H9 (cell line): Measurements from ENCODE around the gene PPP2R1A. TPM values are rescaled to one million over a fixed set of nuclear protein-coding genes. Genes with fewer than 3 reads are reported as not detected.

Source experiments
- DNase-seq: peaks from one replicate; pipeline ENCODE4 v3.0.0-alpha.2; 2017
- H2AFZ ChIP-seq: one replicate; pipeline ENCODE4 v1.6.1; 2013; ENCODE audit warnings: mild to moderate bottlenecking, low read length, control low read depth, moderate library complexity
- H2AK5ac ChIP-seq: 2 replicates; pipeline ENCODE4 v1.6.1; 2013; ENCODE audit warnings: low read length, control low read depth, mixed read lengths; ENCODE audit not compliant: insufficient read length
- H2BK120ac ChIP-seq: one replicate; pipeline ENCODE4 v1.6.1; 2013; ENCODE audit warnings: low read depth, mild to moderate bottlenecking, low read length, control low read depth, inconsistent platforms; ENCODE audit not compliant: poor library complexity, severe bottlenecking
- H2BK12ac ChIP-seq: 2 replicates; pipeline ENCODE4 v1.6.1; 2013; ENCODE audit warnings: low read length, control low read depth, mixed read lengths, low read depth; ENCODE audit not compliant: insufficient read length
- H2BK15ac ChIP-seq: 2 replicates; pipeline ENCODE4 v1.6.1; 2013; ENCODE audit warnings: low read depth, low read length, control low read depth
- H2BK20ac ChIP-seq: one replicate; pipeline ENCODE4 v1.6.1; 2013; ENCODE audit warnings: low read depth, mild to moderate bottlenecking, low read length, control low read depth, inconsistent platforms; ENCODE audit not compliant: poor library complexity, severe bottlenecking
- H2BK5ac ChIP-seq: 2 replicates; pipeline ENCODE4 v1.6.1; 2013; ENCODE audit warnings: low read length, control low read depth, mixed read lengths; ENCODE audit not compliant: insufficient read length
- H3K14ac ChIP-seq: 2 replicates; pipeline ENCODE4 v1.6.1; 2013; ENCODE audit warnings: low read length, control low read depth; ENCODE audit not compliant: insufficient read depth
- H3K18ac ChIP-seq: 2 replicates; pipeline ENCODE4 v1.6.1; 2013; ENCODE audit warnings: low read depth, mild to moderate bottlenecking, mixed read lengths, low read length, control low read depth; ENCODE audit not compliant: insufficient read length
- H3K23ac ChIP-seq: 2 replicates; pipeline ENCODE4 v1.6.1; 2013; ENCODE audit warnings: low read length, control low read depth, mixed read lengths, low read depth; ENCODE audit not compliant: insufficient read length
- H3K23me2 ChIP-seq: 2 replicates; pipeline ENCODE4 v1.6.1; 2013; ENCODE audit warnings: low read depth, mild to moderate bottlenecking, mixed read lengths, low read length, control low read depth; ENCODE audit not compliant: insufficient read length, poor library complexity, severe bottlenecking
- H3K27ac ChIP-seq: 2 replicates; pipeline ENCODE4 v1.5.1; 2013; ENCODE audit warnings: low read length, control low read depth, mixed read lengths, low read depth; ENCODE audit not compliant: insufficient read length
- H3K27me3 ChIP-seq: 2 replicates; pipeline ENCODE4 v1.6.1; 2013; ENCODE audit warnings: low read length, control low read depth, inconsistent platforms; ENCODE audit not compliant: insufficient read depth
- H3K4ac ChIP-seq: 2 replicates; pipeline ENCODE4 v1.6.1; 2013; ENCODE audit warnings: low read depth, mild to moderate bottlenecking, control low read depth, inconsistent platforms, low read length, moderate library complexity
- H3K4me1 ChIP-seq: 2 replicates; pipeline ENCODE4 v1.6.1; 2013; ENCODE audit warnings: low read length, control low read depth, inconsistent platforms; ENCODE audit not compliant: insufficient read depth
- H3K4me2 ChIP-seq: 2 replicates; pipeline ENCODE4 v1.6.1; 2013; ENCODE audit warnings: low read length, control low read depth, mixed read lengths; ENCODE audit not compliant: insufficient read length, insufficient read depth
- H3K56ac ChIP-seq: 2 replicates; pipeline ENCODE4 v1.6.1; 2013; ENCODE audit warnings: low read depth, mild to moderate bottlenecking, mixed read lengths, low read length, control low read depth; ENCODE audit not compliant: insufficient read length
- H3K79me1 ChIP-seq: 2 replicates; pipeline ENCODE4 v1.6.1; 2013; ENCODE audit warnings: low read depth, mild to moderate bottlenecking, moderate library complexity, low read length, control low read depth, inconsistent platforms; ENCODE audit not compliant: insufficient read depth, poor library complexity, severe bottlenecking
- H3K79me2 ChIP-seq: 2 replicates; pipeline ENCODE4 v1.6.1; 2013; ENCODE audit warnings: low read length, control low read depth, inconsistent platforms; ENCODE audit not compliant: insufficient read depth
- H3K9ac ChIP-seq: 2 replicates; pipeline ENCODE4 v1.6.1; 2013; ENCODE audit warnings: low read length, control low read depth, mixed read lengths; ENCODE audit not compliant: insufficient read length; ENCODE audit errors: extremely low read depth
- H3K9me3 ChIP-seq: one replicate; pipeline ENCODE4 v1.6.1; 2013; ENCODE audit warnings: low read depth, low read length, inconsistent platforms; ENCODE audit not compliant: control insufficient read depth
- H3T11ph ChIP-seq: one replicate; pipeline ENCODE4 v1.6.1; 2013; ENCODE audit warnings: mild to moderate bottlenecking, low read length, control low read depth, inconsistent platforms
- H4K20me1 ChIP-seq: one replicate; pipeline ENCODE4 v1.6.1; 2013; ENCODE audit not compliant: control insufficient read depth, insufficient read length, insufficient read depth
- H4K5ac ChIP-seq: 2 replicates; pipeline ENCODE4 v1.6.1; 2013; ENCODE audit warnings: low read depth, mild to moderate bottlenecking, mixed read lengths, low read length, control low read depth; ENCODE audit not compliant: insufficient read length
- H4K8ac ChIP-seq: replicated peaks from 2 replicates; pipeline ENCODE4 v1.6.1; 2013; ENCODE audit warnings: low read length, control low read depth, mixed read lengths, low read depth; ENCODE audit not compliant: insufficient read length
- H4K91ac ChIP-seq: 2 replicates; pipeline ENCODE4 v1.6.1; 2013; ENCODE audit warnings: low read depth, mild to moderate bottlenecking, moderate library complexity, mixed read lengths, low read length, control low read depth; ENCODE audit not compliant: insufficient read length
- H3K27ac Mint-ChIP-seq, 3 experiments: 2 replicates in 2 of 3; 3 replicates in 1 of 3; pipeline ENCODE4 v1.8.0; 2020 to 2021; ENCODE audit warnings: mixed read lengths in 3 of 3, mild to moderate bottlenecking in 1 of 3, moderate library complexity in 1 of 3
- H3K27me3 Mint-ChIP-seq: 2 replicates; pipeline ENCODE4 v1.8.0; 2021; ENCODE audit warnings: low read depth, mild to moderate bottlenecking, moderate library complexity, mixed read lengths
- H3K36me3 Mint-ChIP-seq, 3 experiments: 2 replicates in 2 of 3; 3 replicates in 1 of 3; pipeline ENCODE4 v1.8.0; 2020 to 2021; ENCODE audit warnings: low read depth in 3 of 3, mixed read lengths in 3 of 3; ENCODE audit not compliant: insufficient read depth in 1 of 3
- H3K4me1 Mint-ChIP-seq, 2 experiments: 2 replicates each; pipeline ENCODE4 v1.8.0; 2020; ENCODE audit warnings: mixed read lengths in 2 of 2
- H3K4me3 Mint-ChIP-seq, 2 experiments: 2 replicates in 1 of 2; 3 replicates in 1 of 2; pipeline ENCODE4 v1.8.0; 2020 to 2021; ENCODE audit warnings: mild to moderate bottlenecking in 2 of 2, mixed read lengths in 2 of 2, moderate library complexity in 1 of 2
- H3K9me3 Mint-ChIP-seq, 2 experiments: 2 replicates in 1 of 2; 3 replicates in 1 of 2; pipeline ENCODE4 v1.8.0; 2020; ENCODE audit warnings: mild to moderate bottlenecking in 2 of 2, mixed read lengths in 2 of 2, moderate library complexity in 1 of 2
- CTCF ChIP-seq: fragments of 200-600 bp; sonication (generic); conservative IDR thresholded peaks from 3 replicates; pipeline ENCODE4 v1.8.0; 2021; ENCODE audit warnings: antibody characterized with exemption, mild to moderate bottlenecking
- WGBS: extraction: QIAGEN DNeasy Blood & Tissue Kit; methylation state at CpG from one replicate; pipeline ENCODE4 v1.1.7; 2013; ENCODE audit warnings: missing lambda C conversion rate, low lambda C conversion rate, mixed read lengths; ENCODE audit not compliant: insufficient read length; ENCODE audit errors: extremely low coverage; 5-methylcytosine and 5-hydroxymethylcytosine counted together
- total RNA-seq: library from RNA; stranded (reverse); gene quantifications from 2 replicates; pipeline ENCODE4 v1.2.1, GENCODE V29; 2021

PPP2R1A gene
- total RNA-seq, 1 experiment from 2014 or later: 432 TPM

GRCh38 chr19:52171321-52172169, 18.3 kb upstream of the PPP2R1A start, which contains the start of gene ZNF836:
Gene ZNF836, minus strand, starts transcription at chr19:52171621. Its CDS starts 3,549 bp downstream, at chr19:52168072.
- H3T11ph ChIP-seq: no peak within 1 kb of the TSS
- no CpG with 5 or more reads among the region's 37 CpGs for WGBS
- no peak within 1 kb of the TSS for H3K27ac ChIP-seq

More at GRCh38 chr19:52171321-52172169, 18.3 kb upstream of the PPP2R1A start, which contains the start of gene ZNF836:
- peak within 1 kb of the TSS; percentile 48 to 94 (median 66); a peak in 5 of 7 replicates for H3K27ac Mint-ChIP-seq
- Histone ChIP-seq H3K23me2 (peaks cover 14% of the 10 kb centered on the region), H3K9ac (peak within 1 kb of the TSS; percentile 64), H3K4me1 (peaks cover 2% of the 10 kb centered on the region; the same call in 1 of the 2 replicates), H3K14ac (no peak within 1 kb of the TSS), H2BK120ac (no peak within 1 kb of the TSS), H3K79me1 (no peaks in the 10 kb centered on the region), H4K20me1 (no peaks in the 10 kb centered on the region), H2BK20ac (no peak within 1 kb of the TSS), H4K8ac (no peak within 1 kb of the TSS), H2AK5ac (no peak within 1 kb of the TSS), H3K4ac (no peak within 1 kb of the TSS), H4K91ac (no peak within 1 kb of the TSS), H2BK15ac (no peak within 1 kb of the TSS), H3K23ac (no peak within 1 kb of the TSS), H3K18ac (no peak within 1 kb of the TSS), H2BK12ac (no peak within 1 kb of the TSS), H2AFZ (no peak within 1 kb of the TSS), H2BK5ac (no peak within 1 kb of the TSS), H4K5ac (no peak within 1 kb of the TSS), H3K9me3 (no peaks in the 10 kb centered on the region), H3K4me2 (peak within 1 kb of the TSS; percentile 88), H3K56ac (no peak within 1 kb of the TSS), H3K27me3 (no peaks in the 10 kb centered on the region), H3K79me2 (no peaks in the 10 kb centered on the region; the same call in 1 of the 2 replicates)
- peaks cover 3 to 8% of the 10 kb centered on the region in 2 experiments for H3K9me3 Mint-ChIP-seq
- peaks cover 23 to 33% (median 24%) of the 10 kb centered on the region in 3 experiments for H3K36me3 Mint-ChIP-seq
- H3K4me1 Mint-ChIP-seq: peaks cover 19 to 21% of the 10 kb centered on the region in 2 experiments
- H3K27me3 Mint-ChIP-seq: peaks cover 8% of the 10 kb centered on the region
- DNase-seq: peak; percentile 93
- peak within 1 kb of the TSS; percentile 95 to 97 for H3K4me3 Mint-ChIP-seq
- TF ChIP-seq CTCF: no peak
